Renal pelvis (tissue), 4 donors: ENCODE data around the gene OSMR. TPM values are rescaled to one million over a fixed set of nuclear protein-coding genes. Genes with fewer than 3 reads are reported as not detected.

Source experiments
- DNase-seq: peaks from one replicate; pipeline ENCODE4 v3.0.0-alpha.2; 2013
- polyA plus RNA-seq, 3 donors: library from polyadenylated mRNA; unstranded; fragments of 120-200 nt; gene quantifications; one replicate each; pipeline ENCODE4 v1.2.1, GENCODE V29; 2013; ENCODE audit not compliant: insufficient read length in 3 of 3

OSMR gene
- polyA plus RNA-seq, 3 donors = 6.9 to 9.2 (median 7.4) TPM

DNA sequence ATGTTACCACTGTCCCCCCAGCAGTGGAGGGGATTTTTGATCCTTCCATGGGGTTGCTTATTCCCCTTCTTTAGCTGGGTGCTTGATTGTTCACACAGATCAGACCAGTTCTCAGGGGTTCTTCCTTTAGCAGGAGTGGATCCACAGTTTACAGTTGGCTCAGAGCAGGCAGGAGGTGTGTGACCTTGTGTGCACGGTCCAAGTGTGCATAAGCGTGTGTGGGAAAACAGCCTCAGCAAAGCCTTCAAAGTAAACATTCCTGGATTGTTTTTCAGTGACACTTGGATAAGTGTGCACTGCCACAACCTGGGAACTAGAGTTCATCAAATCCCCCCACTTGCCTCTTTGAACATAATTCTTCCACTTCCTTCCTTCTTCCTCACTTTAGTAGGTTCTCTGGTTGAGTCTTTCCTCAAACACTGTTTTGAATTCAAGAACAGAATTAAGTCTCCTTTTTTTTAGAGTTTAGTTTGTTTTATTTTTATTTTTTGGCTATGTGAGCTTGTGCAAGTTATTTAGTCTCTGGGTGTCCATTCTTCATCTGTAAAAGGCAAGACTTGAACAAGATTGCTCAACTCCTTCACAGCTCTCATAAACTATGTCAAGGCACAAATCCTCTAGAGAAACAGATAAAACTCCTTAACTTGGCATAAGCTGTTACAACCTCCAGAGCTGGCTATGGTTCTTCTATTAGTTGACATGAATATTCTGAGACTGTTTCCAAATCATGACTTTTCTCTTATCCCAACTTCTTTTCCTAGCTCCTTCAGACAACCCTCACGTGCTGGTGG, 78.0 kb downstream of the OSMR start:
- DNase-seq = no peak

DNA sequence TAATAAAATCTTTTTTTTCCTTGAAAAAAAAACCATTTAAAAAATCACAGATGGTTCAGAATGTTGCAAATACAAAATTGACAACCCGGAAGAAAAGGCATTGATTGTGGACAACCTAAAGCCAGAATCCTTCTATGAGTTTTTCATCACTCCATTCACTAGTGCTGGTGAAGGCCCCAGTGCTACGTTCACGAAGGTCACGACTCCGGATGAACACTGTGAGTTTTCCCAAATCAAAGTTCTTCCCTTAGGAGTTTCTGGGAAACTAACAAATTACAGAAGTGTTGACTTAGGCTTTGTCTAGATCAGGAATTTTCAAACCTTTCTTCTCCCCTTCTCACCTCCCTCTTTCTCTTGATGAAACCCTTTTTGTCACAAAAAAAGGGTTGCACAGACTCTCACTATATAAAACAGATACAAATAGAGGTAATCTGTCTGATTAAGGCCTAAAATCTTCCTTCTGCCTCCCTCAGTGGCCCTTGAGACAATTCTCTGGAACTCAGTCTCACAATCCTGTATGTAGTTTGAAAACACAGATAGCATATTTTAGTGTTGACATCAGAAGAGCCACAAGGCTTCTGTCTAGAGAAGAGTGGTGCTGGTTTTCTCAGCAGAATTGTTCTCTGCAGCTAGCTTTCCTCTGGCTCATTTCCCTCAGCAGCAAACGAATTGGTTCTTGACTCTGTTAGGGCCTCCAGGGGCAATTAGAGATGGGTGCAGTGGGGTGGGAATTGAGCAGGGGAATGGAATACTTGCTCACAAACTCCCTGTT, 79.5 kb downstream of the OSMR start:
- DNase-seq = no peak

DNA sequence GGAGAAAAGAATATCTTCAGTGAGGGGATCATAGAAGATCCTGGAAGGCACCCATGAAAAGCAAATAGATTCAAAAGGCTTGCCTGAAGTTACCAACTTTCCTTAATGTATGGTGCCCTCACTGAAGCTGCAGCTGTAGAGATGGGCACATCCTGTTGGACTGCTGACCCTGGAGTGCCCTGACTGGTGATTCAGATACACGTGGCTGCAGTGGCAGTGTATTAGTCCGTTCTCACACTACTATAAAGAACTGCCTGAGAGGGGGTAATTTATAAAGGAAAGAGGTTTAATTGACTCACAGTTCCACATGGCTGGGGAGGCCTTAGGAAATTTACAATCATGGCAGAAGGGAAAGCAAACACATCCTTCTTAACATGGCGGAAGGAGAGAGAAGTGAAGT, 80.3 kb downstream of the OSMR start:
- no peak for DNase-seq

DNA sequence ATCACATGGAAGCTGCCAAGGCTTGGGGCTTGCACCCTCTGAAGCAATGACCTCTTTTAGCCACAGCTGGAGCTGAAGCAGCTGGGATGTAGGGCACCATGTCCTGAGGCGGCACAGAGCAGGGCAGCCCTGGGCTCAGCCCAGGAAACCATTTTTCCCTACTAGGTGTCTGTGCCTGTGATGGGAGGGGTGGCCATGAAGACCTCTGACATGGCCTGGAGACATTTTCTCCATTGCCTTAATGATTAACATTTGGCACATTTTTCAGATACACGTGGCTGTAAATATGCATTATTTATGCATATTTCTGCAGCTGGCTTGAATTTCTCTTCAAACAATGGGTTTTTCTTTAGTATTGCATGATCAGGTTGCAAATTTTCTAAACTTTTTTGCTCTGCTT, 81.7 kb downstream of the OSMR start:
- DNase-seq = no peak

DNA sequence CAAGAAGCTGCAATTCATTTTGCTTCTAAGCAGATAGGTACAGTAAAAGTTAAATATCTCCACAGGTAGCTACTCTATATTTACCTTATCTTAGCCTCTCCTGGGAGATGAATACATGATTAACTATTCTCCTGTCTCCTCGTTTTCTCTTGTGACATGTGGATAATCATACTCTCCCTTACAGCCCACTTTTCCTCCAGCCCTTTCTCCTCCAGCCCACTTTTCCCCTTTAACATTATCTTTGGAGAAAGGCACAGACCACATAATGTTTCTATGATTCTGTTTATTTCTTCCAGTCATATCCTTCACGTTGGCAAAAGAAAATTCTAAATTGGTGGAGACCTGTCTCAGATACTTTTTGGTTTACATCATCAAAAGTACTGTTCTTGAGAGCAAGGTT, 84.0 kb downstream of the OSMR start:
- DNase-seq = no peak

DNA sequence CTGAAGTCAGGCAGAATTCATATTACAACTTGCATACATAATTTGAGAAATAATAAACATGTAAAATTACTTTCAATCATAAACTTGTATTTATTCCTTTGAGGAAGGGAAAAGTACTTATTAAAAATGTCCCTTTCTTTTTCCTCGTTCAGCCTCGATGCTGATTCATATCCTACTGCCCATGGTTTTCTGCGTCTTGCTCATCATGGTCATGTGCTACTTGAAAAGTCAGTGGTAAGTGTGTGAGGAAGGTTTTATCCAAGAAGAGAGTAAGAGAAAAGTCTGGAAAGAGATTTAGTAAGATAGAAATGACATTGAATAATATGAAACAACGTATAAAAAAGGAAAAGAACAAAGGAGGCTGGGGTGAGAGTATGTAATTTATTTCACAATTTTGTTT, 85.9 kb downstream of the OSMR start:
- no peak for DNase-seq

DNA sequence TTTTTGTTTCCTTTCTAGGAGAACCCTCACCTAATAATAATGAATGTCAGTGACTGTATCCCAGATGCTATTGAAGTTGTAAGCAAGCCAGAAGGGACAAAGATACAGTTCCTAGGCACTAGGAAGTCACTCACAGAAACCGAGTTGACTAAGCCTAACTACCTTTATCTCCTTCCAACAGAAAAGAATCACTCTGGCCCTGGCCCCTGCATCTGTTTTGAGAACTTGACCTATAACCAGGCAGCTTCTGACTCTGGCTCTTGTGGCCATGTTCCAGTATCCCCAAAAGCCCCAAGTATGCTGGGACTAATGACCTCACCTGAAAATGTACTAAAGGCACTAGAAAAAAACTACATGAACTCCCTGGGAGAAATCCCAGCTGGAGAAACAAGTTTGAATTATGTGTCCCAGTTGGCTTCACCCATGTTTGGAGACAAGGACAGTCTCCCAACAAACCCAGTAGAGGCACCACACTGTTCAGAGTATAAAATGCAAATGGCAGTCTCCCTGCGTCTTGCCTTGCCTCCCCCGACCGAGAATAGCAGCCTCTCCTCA, 87.1 kb downstream of the OSMR start:
- no peak for DNase-seq

DNA sequence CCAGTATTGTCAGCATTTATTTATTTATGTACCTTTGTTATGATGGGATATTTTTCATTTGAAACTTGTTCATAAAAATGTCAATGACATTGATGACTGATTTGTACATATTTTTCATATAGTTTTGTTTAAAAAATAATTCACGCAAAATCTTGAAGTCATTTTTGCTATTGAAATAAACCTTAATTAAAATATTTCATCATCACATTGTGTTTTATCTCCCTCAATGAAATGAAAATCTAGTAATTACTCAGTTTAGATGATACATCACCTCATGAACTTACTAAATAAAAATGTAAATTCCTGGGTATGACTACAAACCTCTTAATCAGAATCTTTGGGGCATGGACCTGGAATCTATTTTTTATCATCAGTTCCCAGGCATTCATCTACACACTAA, 89.6 kb downstream of the OSMR start:
- no peak for DNase-seq

DNA sequence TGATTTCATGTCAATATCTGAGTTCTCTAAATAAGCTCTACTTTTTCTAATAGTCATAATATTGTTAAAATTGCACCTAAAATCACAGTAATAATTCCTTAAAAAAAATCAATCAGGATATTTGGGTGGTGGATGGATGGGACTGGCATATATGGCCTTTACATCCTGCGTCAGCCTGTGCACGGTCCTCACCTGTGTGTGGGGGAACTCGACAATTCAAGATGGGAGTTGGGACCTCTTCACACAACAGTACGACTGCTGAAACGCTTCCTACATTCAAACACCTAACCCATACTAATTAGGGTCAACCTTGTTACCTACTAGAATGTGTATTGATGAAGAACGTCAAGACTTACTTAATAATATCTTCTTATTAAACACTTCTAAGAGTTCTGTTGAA, 90.5 kb downstream of the OSMR start:
- DNase-seq = no peak

DNA sequence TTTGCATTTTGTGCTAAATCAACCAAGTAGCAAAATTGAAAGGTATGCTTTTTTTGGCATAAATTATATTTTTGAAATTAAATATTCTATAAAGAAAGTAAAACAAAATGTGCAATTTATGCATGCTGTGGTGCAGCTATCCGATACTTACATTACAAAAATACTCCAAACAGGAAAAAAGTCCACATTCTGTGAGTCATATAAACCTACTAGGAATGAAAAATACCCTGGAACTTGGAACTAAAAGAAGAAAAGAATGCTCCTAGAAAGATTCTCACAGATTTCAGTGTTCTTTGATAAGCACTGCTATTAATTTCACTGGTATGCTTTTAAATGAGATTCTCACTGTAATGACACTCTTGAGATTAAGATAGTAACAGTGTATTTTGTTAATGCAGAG, 92.6 kb downstream of the OSMR start:
- no peak for DNase-seq

DNA sequence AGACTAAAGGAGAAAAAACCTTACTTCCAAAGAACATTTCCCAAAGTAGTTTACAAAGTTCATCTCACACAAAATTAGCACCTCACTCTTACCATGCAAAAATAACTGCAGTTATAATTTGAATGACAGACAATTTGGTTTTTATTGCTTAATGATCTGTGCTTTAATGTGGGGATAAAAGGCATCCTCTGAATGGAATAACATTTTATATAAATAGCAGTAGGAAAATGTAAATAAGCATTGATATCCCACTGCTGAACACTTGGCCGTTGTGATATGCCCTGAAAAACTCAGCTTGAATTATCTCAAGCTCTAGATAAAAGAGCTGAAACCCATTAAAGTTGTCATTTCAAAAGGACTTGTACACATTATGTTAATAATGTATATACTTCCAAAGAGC, 93.2 kb downstream of the OSMR start:
- no peak for DNase-seq

DNA sequence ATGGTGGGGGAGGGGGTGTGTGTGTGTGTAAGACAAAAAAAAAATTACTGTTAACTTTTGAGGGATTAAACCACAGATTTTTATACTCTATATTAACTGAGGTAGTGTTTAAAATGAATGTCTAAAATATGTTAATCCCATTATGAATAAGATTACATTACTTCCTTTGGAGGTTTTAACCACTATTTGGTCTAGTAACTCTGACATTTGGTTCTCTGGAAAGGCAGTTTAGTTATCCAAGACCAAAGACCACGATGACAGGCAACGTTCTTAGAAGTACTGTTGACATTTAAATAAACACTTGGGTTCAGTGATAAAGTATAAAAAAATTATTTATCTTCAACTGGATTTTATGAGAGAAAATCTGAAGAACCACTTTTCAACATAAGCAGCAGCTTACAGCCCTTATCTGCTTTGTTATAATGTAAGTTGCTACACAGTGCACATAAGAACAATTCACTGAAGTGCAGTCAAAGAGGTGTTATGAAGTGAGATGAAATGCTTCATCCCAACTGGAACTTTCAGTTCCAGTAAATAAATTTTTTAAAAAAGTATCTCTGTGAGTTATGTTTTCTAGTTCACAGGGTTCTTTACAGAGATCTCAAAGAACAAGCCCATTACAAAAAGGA, 94.5 kb downstream of the OSMR start:
- DNase-seq = no peak

DNA sequence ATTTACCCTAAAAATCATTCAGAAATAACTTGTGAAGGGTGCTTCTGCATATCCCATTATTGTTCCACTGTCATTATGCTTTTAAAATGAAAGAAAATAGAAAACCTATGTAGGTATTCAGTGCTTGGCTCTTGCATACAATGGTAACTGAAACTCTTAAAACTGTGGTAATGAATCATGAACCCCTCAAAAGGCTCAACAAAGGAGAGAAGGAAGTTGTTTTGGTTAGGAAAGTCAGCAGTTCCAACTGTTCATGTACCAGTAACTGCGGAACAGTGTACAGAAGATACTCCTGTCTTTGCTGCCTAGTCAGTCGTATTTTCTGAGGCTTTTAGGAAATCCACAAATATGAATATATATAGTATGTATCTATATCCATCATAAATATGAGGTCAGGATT, 96.1 kb downstream of the OSMR start:
- no peak for DNase-seq

DNA sequence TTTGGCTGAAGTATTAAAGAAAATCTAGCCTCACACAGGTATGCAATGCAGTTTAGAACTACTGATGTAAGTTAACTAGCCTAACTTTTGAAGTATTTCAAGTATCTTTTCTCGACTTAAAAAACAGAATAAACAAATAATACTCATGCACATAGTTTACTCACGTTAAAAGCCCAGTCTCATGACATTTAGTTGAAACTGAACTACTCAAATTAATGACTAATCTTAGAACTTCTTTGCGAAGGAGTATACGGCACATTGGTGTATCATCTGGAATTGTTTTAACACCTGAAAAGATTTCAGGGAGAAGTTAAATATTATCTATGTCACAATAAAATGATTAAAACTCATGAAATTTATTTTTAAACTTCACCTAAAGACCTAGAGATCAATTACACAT, 98.5 kb downstream of the OSMR start:
- no peak for DNase-seq

DNA sequence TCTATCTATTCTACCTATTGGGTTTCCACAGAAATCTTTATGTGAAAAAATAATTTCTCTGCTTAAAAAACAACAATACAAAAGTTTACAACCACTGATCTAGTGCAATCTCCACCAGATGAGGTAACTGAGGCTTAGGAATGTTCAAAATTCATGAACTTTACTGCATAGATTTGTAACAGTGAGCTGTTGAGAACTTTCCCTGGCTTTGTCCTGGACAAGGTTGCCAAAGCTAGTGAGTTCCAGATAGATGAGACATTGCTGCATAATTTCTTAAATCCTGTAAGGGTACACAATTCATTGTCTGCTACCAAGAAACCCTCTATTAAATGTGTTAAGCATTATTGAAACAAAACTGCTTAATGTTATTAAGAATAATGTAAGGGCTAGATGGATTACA, 102.7 kb downstream of the OSMR start:
- DNase-seq = no peak

DNA sequence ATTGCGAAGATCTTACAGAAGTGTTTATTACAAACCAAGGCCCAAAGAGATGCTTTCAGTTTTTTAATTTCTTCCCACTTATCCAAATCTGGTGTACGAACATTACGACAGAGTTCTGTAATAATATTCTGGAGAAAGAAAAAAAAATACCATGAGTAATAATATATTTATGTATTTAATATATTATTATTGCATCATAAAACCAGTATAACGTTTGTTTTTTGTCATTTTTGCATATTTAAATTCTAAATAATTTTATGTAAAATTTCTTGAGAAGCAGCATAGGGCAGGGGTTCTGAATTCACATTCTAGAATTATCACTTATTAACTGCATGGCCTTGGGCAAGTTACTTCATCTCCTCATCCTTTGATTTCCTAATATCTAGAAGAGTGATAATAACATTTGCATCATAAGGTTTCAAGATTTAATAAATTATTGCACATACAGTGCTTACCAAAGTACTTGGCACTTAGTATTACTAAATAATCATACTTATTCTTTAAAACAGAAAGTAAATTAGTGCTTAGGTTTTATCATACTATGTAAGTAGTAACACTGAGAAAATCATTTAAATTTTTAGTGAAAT, 107.7 kb downstream of the OSMR start:
- DNase-seq = no peak

DNA sequence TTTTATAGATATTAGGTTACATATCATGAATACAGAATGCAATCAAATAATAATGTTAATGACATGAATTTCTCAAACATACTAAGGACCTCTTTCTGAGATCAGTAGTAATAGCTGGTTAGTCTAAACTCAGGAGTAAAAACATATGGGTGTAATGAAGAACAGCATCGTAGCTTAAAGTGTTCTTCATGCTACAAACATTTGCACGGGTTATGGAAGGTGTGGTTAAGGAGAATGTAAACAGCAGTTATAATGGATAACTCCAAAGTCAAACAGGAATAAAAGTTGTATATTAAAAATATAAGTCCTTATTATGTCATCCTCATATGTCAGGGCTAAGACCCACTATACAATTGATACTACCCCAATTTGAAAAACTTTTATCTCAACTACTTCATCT, 115.9 kb downstream of the OSMR start:
- no peak for DNase-seq

DNA sequence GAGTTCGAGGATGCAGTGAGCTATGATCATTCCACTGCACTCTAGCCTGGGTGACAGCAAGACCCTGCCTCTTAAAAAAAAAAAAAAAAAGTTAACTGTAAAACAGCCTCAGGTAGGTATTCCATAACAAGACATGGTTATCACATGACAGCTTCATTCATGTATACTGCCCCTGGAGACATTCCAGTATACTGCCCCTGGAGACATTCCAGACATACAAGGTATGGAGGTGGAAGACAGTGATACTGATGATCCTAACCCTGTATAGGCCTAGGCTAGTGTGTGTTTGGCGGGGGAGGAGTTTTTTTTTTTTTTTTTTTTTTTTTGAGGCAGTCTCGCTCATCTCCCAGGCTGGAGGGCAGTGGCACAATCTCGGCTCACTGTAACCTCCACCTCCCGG, 122.9 kb downstream of the OSMR start:
- no peak for DNase-seq

DNA sequence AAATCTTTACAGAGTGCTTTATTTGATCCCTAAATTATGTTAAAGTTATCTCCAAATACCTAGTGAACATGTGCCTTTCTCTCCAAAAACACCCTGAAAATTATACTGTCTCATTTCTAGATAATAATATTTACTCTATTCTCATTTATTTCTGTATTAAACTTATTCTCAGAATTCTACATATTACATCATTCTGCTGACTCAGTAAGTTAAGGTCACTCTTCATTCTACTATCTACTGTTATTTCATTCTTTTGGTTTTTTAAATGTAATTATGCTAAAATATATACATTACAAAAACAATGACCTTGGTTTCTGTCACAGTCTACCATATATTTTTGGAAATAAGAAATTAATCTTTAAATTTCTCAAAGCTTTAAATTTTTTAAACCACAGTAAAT, 132.2 kb downstream of the OSMR start:
- no peak for DNase-seq

DNA sequence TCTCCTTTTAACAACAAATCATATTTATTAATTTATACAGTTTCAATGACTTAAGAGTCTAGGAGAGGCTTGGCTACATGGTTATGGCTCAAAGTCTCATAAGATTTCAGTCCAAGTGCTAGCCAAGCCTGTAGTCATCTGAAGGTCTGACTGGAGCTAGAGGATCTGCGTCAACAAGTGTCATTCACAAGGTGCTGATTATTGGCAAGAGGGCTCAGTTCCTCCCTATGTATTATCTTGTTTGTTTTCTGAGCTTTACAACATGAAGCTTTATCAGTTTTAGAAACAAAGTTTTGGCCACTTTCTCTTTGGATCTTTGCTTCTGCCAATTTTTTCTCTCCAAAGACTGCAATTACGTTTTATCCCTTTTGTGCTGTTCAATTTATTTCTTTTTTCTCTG, 133.7 kb downstream of the OSMR start:
- DNase-seq = no peak
